ENCODE measurements around the gene NUBP1.

NUBP1 gene

DNA sequence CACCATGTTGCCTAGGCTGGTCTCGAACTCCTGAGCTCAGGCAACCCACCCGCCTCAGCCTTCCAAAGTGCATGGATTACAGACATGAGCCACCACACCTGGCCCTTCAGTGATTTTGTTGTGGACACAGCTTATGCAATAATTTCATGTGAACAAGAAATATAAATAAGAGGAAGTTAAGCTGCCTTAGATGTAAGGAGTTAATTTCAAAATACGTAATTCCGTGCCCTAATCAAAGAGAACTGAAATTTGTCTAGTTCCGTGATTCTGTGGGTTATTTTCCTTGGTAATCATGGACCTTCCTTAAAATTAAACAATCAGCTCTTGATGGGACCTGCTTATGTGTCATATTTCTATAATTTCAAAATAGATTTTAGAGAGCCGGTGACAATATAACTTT, 63.1 kb downstream of the NUBP1 start:
- H3K9me3 ChIP-seq (ENCODE audit: control insufficient read depth, low read length) = no peaks in the 10 kb centered on the region
- H3K36me3 ChIP-seq (ENCODE audit: control insufficient read depth, insufficient read depth, low read length) = no peaks in the 10 kb centered on the region
- WGBS, 2 experiments (ENCODE audit: insufficient coverage in 2 of 2) = 86% methylated on average over 4 of the region's 6 CpGs; no CpG with 5 or more reads in 1 of the 2 experiments
- H3K27ac ChIP-seq (ENCODE audit: low read depth, low read length, severe bottlenecking) = no peak overlapping the region
- H3K4me3 ChIP-seq (ENCODE audit: extremely low read depth, insufficient read depth, low read length, poor library complexity, severe bottlenecking) = no peak overlapping the region
- H3K4me1 ChIP-seq (ENCODE audit: control insufficient read depth, insufficient read depth, low read length, poor library complexity, severe bottlenecking) = no peaks in the 10 kb centered on the region

DNA sequence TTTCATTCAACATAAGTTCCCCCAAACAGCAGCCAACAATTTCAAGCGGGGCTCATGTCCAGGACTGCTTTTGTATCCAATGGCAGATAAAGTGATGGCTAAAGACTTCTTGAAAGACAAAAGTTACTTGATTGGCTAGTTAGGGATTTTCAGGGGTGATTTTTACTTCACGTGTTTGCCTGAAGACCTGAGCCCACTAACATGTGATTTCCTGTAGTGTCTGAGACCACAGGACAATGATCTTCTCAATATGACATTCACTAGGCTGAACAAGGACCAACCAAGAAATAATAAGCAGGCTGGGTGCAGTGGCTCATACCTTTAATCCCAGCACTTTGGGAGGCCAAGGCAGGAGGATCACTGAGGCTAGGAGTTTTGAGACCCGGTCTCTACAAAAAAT, 64.6 kb downstream of the NUBP1 start:
- WGBS, 2 experiments (ENCODE audit: insufficient coverage in 2 of 2) = 73% methylated on average over 2 of the region's 3 CpGs; no CpG with 5 or more reads in 1 of the 2 experiments
- Histone ChIP-seq H3K36me3 (ENCODE audit: control insufficient read depth, insufficient read depth, low read length) (no peaks in the 10 kb centered on the region), H3K27ac (ENCODE audit: low read depth, low read length, severe bottlenecking) (no peak overlapping the region), H3K4me1 (ENCODE audit: control insufficient read depth, insufficient read depth, low read length, poor library complexity, severe bottlenecking) (no peaks in the 10 kb centered on the region), H3K9me3 (ENCODE audit: control insufficient read depth, low read length) (no peaks in the 10 kb centered on the region), H3K4me3 (ENCODE audit: extremely low read depth, insufficient read depth, low read length, poor library complexity, severe bottlenecking) (no peak overlapping the region)

DNA sequence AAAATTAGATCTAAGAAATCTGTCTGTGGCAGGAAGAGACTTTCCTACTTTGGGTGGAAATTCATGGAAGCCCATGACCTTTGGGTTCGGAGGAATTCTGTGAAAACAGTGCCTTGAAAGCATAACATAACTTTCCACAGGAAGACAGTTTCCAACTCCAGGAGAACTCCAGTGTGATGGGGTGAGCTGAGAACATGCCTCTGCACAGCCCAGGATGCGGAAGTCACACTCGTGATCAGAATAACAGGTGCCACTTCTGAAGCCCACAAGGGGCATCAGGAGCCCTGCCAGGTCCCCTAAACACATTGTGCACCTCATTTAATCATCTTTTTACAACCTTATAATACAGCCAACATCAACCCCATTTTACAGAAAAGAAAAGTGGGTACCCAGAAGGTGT, 65.2 kb downstream of the NUBP1 start:
- no peaks in the 10 kb centered on the region for H3K4me1 ChIP-seq (ENCODE audit: control insufficient read depth, insufficient read depth, low read length, poor library complexity, severe bottlenecking)
- no peak overlapping the region for H3K27ac ChIP-seq (ENCODE audit: low read depth, low read length, severe bottlenecking)
- no peak overlapping the region for H3K4me3 ChIP-seq (ENCODE audit: extremely low read depth, insufficient read depth, low read length, poor library complexity, severe bottlenecking)
- H3K36me3 ChIP-seq (ENCODE audit: control insufficient read depth, insufficient read depth, low read length) = no peaks in the 10 kb centered on the region
- 80 to 81% methylated on average over 2 to 3 of the region's 3 CpGs for WGBS, 2 experiments (ENCODE audit: insufficient coverage in 2 of 2)
- H3K9me3 ChIP-seq (ENCODE audit: control insufficient read depth, low read length) = no peaks in the 10 kb centered on the region

DNA sequence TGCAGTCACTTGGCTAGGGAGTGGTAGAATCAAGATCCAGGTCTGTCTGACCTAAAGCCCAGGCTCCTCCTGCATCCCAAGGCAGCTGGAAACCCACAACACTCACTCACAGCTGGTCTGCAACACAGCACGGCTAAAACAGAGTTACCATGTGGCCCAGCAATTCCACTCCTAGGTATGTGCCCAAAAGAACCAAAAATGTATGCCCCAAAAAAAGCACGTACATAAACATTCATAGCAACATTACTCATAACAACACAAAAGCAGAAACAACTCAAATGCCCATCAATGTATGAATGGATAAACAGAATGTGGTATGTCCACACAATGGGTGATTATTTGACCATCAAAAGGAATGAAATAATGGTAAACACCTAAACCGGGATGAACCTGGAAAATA, 66.1 kb downstream of the NUBP1 start:
- Histone ChIP-seq H3K4me1 (ENCODE audit: control insufficient read depth, insufficient read depth, low read length, poor library complexity, severe bottlenecking) (no peaks in the 10 kb centered on the region), H3K36me3 (ENCODE audit: control insufficient read depth, insufficient read depth, low read length) (no peaks in the 10 kb centered on the region)
- 75 to 100% methylated on average over 1 to 2 of the region's 3 CpGs for WGBS, 2 experiments (ENCODE audit: insufficient coverage in 2 of 2)

DNA sequence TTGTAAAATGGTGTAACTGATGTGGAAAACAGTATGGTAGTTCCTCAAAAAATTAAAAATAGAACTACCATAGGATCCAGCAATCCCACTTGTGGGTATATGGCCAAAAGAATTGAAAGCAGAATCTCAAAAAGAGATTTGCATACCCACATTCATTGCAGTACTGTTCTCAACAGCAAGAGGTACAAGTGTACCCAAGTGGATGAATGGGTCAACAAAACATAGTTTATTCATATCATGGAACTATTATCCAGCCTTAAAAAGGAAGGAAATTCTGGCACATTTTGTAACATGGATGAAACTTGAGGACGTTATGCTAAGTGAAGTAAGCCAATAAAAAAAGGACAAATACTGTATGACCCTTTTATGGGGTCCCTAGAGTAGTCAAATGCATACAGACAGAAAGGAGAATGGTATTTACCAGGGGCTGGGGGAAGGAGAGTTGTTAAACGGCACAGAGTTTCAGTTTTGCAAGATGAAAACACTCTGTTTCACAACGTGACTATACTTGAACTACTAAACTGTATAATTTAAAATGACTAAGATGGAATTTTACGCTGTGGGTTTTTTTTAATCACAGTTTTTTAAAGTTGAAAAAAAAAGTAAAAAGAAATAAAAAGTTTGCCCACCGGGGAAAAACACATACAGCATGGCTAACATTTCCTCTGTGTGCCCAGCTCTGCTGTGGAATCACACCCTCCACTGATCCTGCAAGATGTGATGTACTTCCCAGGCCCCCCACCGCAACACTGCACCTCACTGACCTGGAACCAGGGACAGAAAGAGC, 68.9 kb downstream of the NUBP1 start:
- WGBS, 2 experiments (ENCODE audit: insufficient coverage in 2 of 2) = 94 to 100% methylated on average over 1 to 2 of the region's 6 CpGs

More for the DNA sequence above, 66.1 kb downstream of the NUBP1 start:
- no peak overlapping the region for H3K4me3 ChIP-seq (ENCODE audit: extremely low read depth, insufficient read depth, low read length, poor library complexity, severe bottlenecking)
- H3K9me3 ChIP-seq (ENCODE audit: control insufficient read depth, low read length) = no peaks in the 10 kb centered on the region
- H3K27ac ChIP-seq (ENCODE audit: low read depth, low read length, severe bottlenecking) = no peak overlapping the region

DNA sequence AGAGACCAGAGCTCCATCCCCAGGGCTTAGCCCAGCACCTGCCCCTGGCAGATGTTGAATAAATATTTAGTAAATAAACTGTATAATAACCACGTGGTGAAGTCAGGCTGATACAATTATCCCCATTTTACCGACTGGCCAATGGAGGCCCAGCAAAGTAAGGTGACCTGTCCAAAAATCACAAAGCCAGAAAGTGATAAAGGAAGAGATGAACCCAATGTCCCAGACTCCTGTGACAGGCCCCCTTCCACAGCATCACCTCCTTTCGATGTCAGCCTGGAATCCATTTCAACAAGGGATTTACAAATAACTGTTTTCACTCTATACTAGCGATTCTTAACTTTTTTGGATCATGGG, 69.4 kb downstream of the NUBP1 start:
- Histone ChIP-seq H3K4me3 (ENCODE audit: extremely low read depth, insufficient read depth, low read length, poor library complexity, severe bottlenecking) (no peak overlapping the region), H3K27ac (ENCODE audit: low read depth, low read length, severe bottlenecking) (no peak overlapping the region), H3K9me3 (ENCODE audit: control insufficient read depth, low read length) (no peaks in the 10 kb centered on the region), H3K4me1 (ENCODE audit: control insufficient read depth, insufficient read depth, low read length, poor library complexity, severe bottlenecking) (no peaks in the 10 kb centered on the region), H3K36me3 (ENCODE audit: control insufficient read depth, insufficient read depth, low read length) (no peaks in the 10 kb centered on the region)
- 92 to 100% methylated on average over 1 to 2 of the region's 4 CpGs for WGBS, 2 experiments (ENCODE audit: insufficient coverage in 2 of 2)

More for the DNA sequence above, 68.9 kb downstream of the NUBP1 start:
- H3K27ac ChIP-seq (ENCODE audit: low read depth, low read length, severe bottlenecking) = no peak overlapping the region
- H3K4me3 ChIP-seq (ENCODE audit: extremely low read depth, insufficient read depth, low read length, poor library complexity, severe bottlenecking) = no peak overlapping the region
- H3K4me1 ChIP-seq (ENCODE audit: control insufficient read depth, insufficient read depth, low read length, poor library complexity, severe bottlenecking) = no peaks in the 10 kb centered on the region
- H3K9me3 ChIP-seq (ENCODE audit: control insufficient read depth, low read length) = no peaks in the 10 kb centered on the region
- no peaks in the 10 kb centered on the region for H3K36me3 ChIP-seq (ENCODE audit: control insufficient read depth, insufficient read depth, low read length)

DNA sequence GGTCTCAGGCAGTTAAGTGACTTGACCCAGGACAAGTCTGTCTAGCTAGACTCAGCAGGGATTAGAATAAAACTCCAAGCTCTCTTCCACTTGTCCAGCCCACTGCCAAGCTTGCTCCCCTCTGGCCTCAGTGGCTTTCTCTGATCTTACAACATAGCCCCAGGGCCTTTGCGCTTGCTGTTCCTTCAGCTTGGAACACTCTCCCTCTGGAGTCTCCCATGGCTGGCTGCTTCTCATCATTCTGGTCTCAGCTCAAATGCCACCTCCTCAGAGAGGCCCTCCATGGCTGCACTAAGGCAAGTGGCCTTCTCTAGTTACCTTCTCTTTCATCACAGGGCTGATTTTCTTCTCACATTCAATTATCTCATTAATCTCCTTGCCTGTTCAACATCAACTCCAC, 73.9 kb downstream of the NUBP1 start:
- WGBS, 2 experiments (ENCODE audit: insufficient coverage in 2 of 2) = 90 to 95% methylated on average over 1 of the region's 1 CpG
- H3K4me3 ChIP-seq (ENCODE audit: extremely low read depth, insufficient read depth, low read length, poor library complexity, severe bottlenecking) = no peak overlapping the region
- peaks cover 2% of the 10 kb centered on the region for H3K4me1 ChIP-seq (ENCODE audit: control insufficient read depth, insufficient read depth, low read length, poor library complexity, severe bottlenecking)
- no peak overlapping the region for H3K27ac ChIP-seq (ENCODE audit: low read depth, low read length, severe bottlenecking)
- no peaks in the 10 kb centered on the region for H3K36me3 ChIP-seq (ENCODE audit: control insufficient read depth, insufficient read depth, low read length)
- H3K9me3 ChIP-seq (ENCODE audit: control insufficient read depth, low read length) = no peaks in the 10 kb centered on the region

DNA sequence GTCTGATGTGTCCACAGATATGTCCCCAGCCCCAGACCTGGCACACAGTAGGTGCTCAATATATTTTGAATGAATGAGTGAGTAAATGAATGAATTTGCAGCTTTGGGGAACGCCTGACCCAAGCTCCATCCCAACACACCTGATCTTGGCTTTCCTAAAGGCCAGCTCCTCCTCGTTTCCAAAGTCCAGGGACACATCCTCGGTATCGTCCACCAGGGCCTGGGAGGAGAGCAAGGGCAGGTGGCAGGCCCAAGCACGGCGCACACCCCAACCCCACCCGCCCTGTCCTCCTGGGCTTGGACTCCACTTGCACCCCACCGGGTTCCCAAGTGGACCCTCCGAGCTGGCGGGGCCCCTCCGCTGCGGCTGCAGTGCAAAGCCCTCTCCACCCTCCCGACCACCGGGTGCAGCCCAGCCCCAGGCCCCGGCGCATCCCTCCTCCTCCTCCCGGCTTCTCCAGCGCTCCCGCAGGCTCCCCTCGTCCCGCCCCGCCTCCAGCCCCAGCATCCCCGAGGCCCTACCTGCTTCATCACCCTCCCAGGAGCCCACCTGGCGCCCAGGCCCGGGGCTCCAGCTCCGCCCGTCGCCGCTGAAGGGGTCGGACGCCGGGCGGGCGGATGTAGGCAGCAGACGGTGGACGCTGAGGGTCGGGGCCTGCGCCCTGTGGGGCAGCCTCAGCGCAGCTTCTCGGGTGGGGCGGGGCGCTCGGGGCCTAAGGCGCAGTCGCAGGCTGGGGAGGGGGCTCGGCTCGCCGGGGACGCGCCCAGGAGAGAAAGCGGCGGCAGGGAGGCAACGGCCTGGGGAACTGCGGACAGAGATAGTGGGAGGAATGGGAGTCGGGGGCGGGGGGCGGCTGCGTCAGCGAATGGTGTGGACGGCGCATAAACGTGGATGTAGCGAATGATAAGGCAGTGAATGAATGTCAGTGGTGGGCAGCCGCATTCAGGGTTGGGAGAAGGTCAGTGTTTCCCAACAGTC, 74.6 kb downstream of the NUBP1 start, which contains the start of gene TVP23A:
Gene TVP23A, minus strand, starts transcription at position 832 of the 979 bp plus-strand sequence. Its CDS starts 301 bp downstream, at position 531.
- peaks cover 2% of the 10 kb centered on the region for H3K4me1 ChIP-seq (ENCODE audit: control insufficient read depth, insufficient read depth, low read length, poor library complexity, severe bottlenecking)
- WGBS, 2 experiments (ENCODE audit: insufficient coverage in 2 of 2) = 9 to 17% methylated on average over 36 to 60 of the region's 64 CpGs
- H3K9me3 ChIP-seq (ENCODE audit: control insufficient read depth, low read length) = no peaks in the 10 kb centered on the region
- H3K36me3 ChIP-seq (ENCODE audit: control insufficient read depth, insufficient read depth, low read length) = no peaks in the 10 kb centered on the region
- no peak within 1 kb of the TSS for H3K27ac ChIP-seq (ENCODE audit: low read depth, low read length, severe bottlenecking)
- H3K4me3 ChIP-seq (ENCODE audit: extremely low read depth, insufficient read depth, low read length, poor library complexity, severe bottlenecking) = peak within 1 kb of the TSS; percentile 34
